HG03520 (cell line): ENCODE data around the gene TACR1.
"Not testable (repeated sequence)": the region's sequence is repeated elsewhere in the genome, so short reads cannot be mapped to it uniquely, and the experiment has no call there.

Experiments used
- ATAC-seq: cut with Tn5 transposase; IDR thresholded peaks from one replicate; pipeline ENCODE4 v1.9.1; 2021; ENCODE audit warnings: mild to moderate bottlenecking, moderate library complexity; ENCODE audit not compliant: unreplicated experiment

TACR1 gene

DNA sequence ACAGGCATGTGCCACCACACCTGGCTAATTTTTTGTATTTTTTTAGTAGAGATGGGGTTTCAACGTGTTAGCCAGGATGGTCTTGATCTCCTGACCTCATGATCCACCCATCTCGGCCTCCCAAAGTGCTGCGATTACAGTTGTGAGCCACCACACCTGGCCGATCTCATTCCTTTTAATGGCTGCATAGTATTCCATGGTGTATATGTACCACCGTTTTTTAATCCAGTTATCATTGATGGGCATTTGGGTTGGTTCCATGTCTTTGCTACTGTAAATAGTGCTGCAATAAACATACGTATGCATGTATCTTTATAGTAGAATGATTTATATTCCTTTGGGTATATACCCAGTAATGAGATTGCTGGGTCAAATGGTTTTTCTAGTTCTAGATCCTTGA lies 51.4 kb downstream of the TACR1 start:
- ATAC-seq, result not testable (repeated sequence)

DNA sequence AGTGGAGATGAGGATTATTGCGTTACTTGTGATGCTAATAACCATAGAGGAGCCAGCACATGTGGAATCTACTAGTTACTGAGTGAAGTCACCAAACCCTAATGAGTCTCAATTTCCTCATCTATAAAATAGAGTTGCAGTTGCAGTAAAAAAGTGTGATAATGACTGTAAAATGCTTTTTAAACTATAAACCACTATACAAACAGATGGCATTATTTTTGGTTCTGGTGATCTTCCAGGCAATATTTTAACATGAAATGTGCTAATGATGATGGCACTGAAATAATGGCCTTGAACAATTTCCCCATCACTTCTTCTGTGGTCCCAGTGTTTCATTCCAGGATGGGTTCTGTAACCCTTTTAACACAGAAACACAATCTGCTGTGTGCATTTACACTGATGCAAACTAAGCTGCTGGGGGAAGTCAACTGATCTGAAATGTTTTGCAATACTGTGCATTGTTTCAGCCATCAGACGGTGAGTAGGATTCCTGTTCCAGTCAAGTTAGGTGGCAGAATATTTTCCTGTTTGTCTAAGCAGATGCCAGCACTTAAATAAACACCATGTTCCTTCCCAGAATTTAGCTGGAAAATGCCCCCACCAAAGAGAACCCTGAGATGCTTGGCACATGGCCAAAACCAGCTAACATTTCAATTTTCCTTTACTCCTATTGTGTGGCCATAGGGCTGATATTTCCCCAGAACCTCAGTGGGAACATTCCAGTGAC lies 52.6 kb downstream of the TACR1 start:
- ATAC-seq, result no peak

DNA sequence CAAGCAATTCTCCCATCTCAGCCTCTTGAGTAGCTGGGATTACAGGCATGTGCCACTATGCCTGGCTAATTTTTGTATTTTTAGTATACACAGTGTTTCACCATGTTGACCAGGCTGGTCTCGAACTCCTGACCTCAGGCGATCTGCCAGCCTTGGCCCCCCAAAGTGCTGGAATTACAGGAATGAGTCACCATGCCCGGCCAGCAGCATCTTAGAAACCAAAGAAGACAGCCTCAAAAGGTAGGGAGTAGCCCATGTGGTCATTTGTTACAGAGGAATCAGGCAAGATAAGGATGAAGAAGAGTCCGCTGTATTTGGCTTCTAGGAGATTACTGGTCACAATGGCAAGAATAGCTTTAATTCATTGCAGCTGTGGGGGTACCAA lies 53.1 kb downstream of the TACR1 start:
- not testable (repeated sequence) for ATAC-seq

DNA sequence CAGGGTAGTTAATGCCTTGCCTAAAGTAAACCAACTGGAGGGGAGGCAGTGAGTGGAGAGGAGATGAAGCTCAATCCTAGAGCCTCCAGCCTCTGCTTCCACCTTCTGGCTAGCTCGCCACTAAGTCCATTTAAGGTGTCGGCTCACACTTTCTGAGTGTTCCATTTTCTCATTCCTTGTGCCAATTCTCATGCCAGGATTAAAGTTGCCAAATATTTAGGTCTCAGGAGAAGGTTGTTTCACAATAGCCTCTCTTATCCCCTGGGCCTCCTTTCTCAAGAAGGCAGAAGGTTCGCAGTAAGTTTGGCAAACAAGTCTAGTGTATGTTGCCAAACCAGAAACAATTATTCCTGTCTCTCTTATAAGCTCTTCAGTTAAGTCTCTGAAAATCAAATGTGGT lies 57.2 kb downstream of the TACR1 start:
- no peak for ATAC-seq

DNA sequence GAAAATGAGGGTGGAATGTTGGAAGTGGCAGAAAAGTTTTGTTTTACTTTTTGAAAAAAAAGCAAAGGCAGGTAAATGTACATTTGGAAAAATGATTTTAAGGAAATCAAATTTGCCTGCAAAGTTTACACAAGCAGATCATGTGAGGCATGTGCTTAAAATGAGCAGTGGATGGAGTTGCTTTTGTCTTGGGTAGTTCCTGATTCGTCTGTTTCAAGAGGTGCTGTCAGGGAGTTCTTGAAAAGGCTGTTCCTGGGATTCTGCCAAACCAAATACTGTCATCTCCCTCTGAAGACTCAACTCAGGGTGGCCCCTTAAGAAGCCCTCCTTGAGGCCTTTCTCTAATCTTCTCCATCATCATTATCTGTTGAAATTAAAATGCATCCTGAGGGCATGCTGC lies 59.0 kb downstream of the TACR1 start:
- ATAC-seq, result no peak

DNA sequence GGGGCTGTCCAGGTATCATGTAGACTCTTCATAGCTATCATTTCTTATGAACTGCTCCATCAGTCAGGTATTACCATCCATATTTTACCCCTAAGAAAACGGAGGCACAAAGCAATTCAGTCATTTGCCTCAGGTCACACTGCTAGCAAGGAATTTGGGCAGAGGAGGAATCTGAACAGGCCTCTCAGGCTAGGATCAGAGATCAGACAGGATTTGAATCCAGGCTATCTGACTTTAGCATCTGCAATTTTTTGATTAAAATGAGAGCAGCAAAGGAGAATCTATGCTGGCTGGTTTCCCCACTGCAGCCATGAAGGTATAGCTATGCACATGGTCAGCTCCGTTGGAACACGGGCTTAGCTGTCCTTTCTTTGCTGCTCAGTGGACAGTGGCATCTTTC lies 60.1 kb downstream of the TACR1 start:
- ATAC-seq, result no peak

DNA sequence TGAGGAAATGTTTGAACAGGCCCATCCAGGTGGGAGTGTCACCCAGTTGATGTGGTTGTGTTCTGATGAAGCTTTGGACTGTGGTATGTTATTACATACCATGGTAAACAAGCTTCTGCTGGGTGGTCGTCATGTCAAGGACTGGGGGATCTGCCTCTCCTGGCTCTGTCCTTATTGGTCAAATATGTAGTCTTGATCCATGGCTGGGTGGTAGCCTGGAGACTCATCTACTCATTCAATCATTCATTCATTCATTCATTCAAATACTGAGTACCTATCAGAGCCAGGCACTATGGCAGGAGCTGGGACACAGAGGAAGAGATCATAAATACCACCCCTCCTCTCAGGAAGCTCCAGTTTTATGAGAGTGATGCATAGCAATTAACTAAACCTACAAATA lies 60.8 kb downstream of the TACR1 start:
- no peak for ATAC-seq

DNA sequence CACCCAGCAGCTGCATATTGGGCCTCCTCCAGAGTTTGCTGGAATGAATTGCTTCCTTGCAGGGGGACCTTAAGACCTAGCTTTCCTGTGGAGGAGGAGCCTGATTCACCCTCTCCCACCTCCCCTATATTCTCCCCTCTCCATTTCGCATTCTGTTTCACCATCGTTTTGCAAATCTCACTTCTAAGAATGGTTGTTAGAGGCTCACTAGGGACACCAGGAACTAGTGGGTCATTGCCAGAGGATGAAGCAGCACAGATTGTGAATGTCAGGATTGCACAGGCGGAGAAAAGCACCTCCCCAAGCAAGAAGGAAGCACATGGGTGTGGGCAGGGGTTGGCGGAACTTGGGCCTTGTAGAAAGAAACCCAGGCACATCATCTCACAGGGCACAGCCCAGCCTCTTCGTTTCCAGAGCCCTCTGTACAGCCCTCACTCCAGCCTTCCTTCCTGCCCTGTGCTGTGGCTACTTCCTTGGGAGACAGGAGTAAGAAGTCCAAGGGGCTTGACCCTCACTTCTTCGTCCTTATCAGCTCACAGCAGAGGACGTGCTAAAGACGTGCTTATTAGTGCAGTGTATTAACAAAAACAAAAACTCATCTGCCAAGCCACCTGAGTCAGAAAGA lies 63.4 kb downstream of the TACR1 start:
- no peak for ATAC-seq

DNA sequence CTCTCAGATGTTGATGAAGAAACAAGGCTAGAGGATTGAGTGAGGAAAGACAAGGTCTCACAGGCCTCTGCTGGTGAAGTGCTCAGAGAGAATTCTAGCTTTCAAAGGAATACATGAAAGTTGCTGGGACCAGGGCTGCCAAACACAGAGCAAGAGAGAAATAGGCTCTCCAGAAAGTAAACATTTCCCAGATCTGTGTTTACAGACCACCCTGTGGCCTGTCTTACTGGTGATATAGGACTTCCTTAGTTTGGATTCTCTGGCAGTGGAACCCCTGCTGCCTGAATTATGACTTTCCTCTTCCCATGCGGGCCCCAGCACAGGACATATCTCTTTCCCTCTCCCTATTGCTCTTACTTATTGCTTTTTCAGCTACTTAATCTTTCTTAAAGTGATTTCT lies 64.5 kb downstream of the TACR1 start:
- no peak for ATAC-seq

DNA sequence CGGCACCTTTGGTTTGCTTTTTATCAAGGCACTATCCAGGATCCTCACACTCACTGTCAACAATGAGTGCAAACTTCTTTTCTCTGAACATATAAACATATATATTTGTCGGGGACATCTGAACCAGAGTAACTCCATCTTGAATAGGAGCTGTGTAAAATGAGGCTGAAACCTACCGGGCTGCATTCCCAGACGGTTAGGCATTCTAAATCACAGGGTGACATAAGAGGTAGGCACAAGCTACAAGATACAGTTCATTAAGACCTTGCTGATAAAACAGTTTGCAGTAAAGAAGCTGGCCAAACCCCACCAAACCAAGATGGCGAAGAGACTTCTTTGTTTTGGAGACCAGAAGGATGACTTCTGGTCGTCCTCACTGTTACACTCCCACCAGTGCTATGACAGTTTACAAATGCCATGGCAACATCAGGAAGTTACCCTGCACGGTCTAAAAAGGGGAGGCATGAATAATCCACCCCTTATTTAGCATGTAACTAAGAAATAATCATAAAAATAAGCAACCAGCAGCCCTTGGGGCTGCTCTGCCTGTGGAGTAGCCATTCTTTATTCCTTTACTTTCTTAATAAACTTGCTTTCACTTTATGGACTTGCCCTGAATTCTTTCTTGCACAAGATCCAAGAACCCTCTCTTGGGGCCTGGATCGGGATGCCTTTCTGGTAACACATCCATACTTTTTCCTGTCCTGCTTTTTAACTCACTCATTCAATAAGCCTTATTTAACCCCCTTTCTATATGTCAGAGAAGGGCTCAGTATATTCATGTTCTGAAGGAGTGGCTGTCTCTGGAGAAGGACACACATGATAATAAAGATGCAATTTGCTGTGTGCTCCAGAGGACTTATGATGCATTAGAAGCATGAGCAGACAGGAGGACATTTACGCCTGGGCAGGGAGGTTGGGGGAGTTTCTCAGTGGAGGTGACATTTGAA lies 65.4 kb downstream of the TACR1 start:
- no peak for ATAC-seq

DNA sequence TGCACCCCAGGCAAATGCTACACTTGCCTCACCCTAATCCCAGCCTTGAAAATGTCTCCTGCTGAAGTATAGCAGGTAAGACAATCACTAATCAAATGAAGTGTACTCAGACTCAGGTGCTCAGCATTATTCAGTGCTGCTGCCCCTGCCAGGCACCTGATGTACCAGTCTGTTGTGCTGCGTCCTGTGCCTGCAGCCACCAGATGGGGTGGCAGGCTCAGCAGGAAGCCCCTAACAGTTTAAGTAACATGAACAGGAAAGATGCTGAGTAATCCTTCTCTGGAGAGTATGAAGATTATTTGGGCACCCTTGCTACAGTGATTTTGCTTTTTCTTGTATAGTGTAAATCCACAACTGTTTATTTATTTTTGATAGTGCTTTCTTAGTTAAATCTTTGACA lies 69.1 kb downstream of the TACR1 start:
- no peak for ATAC-seq

DNA sequence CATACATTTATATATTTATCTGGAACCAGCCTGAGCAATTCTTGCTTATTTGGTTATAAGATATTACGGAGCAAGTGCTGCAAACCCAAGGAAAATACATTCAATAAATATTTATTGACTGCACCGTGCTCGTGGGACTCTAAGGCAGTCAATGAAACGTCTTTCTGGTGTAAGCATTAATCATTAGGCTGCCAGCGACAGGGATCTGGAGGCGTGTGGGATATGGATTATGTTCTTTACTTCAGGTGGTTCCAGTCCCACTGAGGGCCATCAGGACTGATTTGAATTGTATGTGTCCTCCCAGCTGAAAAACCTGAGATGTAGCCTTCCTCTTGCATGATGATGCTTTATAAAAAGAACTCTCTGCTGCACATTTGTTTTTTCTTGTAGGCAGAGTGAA lies 75.4 kb downstream of the TACR1 start:
- no peak for ATAC-seq

DNA sequence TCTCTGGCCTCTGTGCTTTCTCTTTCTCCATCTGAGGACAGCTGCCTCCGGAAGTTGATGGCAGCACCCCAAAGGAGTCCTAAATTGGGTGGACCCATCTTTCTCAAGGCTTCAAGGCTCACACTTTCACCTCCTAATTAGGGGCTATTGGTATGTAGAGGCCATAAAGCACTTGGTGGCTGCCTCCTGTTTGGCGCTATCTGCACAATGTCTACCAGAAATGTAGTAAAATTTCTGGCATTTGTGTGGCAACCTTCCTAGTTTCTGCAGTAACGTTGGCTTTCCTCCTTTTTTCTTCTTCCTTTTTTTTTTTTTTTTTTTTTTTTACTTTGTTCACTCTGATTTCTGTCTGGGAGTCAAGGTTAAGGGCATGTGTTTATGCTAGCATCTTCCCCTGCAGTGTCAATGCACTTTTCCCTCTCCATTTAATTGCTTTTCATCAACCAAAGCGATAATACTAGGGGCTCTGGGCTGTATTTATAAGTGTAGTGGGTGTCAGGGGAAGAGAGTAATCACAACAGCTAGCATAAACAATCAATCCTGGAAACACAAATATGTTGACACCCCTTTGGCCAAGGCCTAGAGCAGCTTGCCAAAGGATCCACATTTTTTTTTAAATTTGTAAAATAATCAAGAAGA lies 86.0 kb downstream of the TACR1 start:
- no peak for ATAC-seq

DNA sequence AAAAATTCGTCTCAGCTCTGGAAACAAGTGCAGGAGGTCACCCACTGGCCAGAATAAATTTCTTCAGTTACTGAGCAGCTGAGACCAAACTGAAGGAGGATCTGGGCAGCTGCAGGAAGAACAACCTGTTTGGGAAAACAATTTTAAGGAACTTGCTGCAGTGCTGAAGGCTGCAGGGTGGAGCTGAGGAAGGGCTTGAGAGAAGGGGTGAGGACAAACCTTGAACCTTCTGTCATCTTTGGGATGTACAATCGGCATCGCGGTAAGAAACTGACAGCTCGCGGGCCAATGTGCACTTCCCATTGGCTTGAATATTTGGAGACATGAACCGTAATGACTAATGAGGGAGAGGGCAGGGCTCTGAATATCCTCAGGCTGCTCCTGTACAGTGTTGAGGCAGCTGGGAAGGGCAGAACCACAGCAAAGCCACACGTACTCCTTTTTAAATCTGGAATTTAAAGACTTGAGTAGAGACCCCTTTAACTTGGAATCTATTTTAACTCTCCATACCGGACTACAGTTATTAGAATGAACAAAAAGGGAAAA lies 90.3 kb downstream of the TACR1 start:
- no peak for ATAC-seq

DNA sequence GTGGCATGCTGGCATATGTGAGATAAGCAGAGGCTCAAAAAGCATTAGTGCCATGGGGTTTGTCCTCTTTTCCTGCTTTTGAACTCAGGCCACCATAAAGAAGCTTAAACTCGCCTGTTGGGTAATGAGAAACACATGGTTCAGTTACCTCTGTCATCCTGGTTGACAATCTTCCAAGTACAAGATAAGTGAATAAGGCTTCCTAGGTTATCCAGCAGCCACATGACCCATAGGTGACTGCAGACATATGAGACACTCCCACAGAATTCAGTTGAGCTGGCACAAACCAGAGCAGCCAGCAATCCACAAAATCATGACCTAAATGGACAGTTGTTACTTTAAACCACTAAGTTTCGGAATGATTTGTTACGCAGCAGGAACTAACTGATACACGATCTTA lies 97.3 kb downstream of the TACR1 start:
- no peak for ATAC-seq

DNA sequence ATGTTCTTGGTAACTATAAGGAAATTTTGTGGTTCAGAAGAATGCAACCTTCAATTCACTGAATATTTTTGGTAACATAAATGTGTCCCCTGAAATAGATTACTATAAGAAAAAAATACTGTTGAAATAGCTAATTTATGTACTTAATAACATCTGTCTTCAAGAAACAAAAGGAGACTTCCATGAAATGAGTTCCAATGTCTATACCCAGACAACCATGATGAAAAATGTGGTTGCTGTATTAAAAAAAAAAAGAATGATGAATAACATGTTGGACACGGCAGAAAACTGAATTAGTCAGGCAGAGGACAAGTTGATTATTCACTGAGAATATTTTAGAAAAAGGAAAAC lies 98.5 kb downstream of the TACR1 start:
- ATAC-seq, result no peak

DNA sequence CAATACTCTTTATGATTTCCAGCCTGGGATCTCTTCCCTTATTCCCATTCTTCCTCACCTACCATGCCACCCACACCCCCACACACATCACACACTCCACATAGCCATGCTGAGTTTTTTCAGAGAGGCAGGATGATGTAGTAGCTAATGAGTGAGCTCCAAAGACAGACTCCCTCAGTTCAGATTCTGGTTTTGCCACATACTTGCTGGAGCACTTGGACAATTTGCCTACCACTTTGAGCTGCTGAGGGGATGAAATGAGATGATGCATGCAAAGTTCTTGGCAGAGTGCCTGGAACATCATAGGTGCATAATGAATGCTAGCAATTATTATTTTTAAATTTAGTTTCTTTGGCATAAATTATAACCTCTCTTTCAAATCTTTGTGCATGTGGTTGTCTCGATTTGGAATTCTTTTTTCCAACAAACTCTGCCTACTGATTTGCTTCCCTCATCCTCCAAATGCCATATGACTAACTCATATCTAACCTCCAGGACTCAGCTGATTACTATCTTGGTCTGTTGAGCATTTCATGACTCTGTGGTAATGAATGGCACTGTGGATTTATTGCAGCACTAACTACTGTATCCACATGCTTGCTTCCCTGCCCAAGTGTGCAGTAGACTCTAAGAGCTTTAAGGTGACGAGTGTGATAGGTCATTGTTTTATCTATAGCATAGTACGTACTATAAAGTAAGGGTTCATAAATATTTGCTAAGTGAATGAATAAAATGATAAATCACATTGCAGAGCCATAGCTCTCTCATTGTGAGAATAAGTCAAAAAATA lies 99.1 kb downstream of the TACR1 start:
- no peak for ATAC-seq

DNA sequence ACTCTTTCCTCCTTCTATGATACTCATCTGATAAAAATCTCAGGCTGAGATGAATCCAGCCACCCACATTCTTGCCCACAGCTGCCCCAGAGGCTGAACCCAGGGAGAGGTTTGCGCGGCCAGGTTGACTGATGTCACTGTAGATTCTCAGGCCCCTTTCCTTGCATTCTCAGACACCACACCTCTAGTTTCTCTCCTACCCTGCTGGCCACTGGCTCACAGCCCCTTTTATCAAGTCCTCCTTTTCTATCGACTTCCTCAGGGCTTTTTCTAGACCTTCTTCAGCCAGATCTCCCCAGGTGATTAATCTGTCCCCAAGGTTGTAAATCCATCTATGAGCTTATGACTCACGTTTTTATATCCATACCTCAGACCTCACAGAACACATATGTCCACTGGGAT lies 99.8 kb downstream of the TACR1 start:
- no peak for ATAC-seq

DNA sequence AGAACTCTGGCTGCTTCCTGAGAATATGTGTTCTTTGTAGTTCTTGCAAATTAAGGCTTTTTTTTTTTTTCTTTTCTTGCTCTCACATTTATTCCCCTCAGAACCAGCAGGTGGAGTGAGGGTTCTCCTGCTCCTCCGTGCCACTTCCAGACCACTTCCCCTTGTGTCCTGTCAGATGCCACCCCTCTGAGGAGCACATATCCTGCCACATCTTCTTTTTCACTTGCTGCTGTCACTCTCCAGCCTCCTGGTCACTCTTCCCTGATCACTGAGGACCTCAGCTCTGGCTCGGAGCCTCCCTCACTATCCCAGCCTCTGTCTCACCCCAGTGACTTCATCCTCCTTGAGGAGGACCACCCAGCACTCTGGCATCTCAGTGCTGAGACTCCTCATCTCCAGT lies 100.5 kb downstream of the TACR1 start:
- ATAC-seq, result no peak

DNA sequence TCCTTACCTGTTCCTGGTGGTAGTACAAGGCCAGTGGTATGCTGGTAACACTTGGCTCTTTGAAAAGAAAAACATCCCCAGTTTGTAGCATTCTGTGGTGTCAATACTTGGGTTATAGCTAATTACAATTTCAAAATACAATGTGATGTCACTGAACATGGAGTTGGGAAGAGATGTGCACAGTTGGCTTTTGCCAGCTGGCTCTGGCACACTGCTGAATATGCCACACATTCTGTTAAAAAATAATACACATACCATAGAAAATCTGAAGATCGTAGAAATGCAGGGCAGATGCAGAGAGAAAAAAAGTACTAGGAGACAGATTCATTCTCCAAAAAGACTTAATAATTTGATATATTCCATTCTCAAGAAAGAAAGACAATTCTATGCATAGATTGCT lies 101.5 kb downstream of the TACR1 start:
- ATAC-seq, result no peak
